Adrenal gland (tissue), 12 donors: ENCODE data around the gene MAPK10. TPM values are rescaled to one million over a fixed set of nuclear protein-coding genes. Genes with fewer than 3 reads are reported as not detected.

ENCODE experiments used
- DNase-seq, 7 donors: peaks; one replicate each; pipeline ENCODE4 v3.0.0-alpha.2; 2019 to 2020
- H3K27ac ChIP-seq, 5 donors: fragments of 200-600 bp; sonication (generic) in 4 of 5; 1 replicate in 3 of 5; 2 replicates in 2 of 5; pipeline versions ENCODE4 v1.5.1 to v1.8.0; 2016 to 2020; ENCODE audit warnings: mild to moderate bottlenecking in 1 of 5
- H3K27me3 ChIP-seq: fragments of 200-600 bp; 2 replicates; pipeline ENCODE4 v1.8.0; 2021
- H3K36me3 ChIP-seq, 2 donors: fragments of 200-600 bp; replicated peaks in 1 of 2; 1 replicate in 1 of 2; 2 replicates in 1 of 2; pipeline versions ENCODE4 v1.5.1 to v1.8.0; 2018 to 2022
- H3K4me1 ChIP-seq, 2 donors: fragments of 200-600 bp; replicated peaks in 1 of 2; 1 replicate in 1 of 2; 2 replicates in 1 of 2; pipeline versions ENCODE4 v1.5.1 to v1.8.0; 2018 to 2021
- H3K4me3 ChIP-seq, 4 donors: fragments of 200-600 bp; sonication (generic) in 3 of 4; one replicate each; pipeline ENCODE4 v1.5.1; 2016 to 2018
- H3K9me3 ChIP-seq, 3 donors: fragments of 200-600 bp; sonication (generic) in 1 of 3; replicated peaks in 1 of 3; 1 replicate in 2 of 3; 2 replicates in 1 of 3; pipeline versions ENCODE4 v1.5.1 to v1.8.0; 2016 to 2021
- CTCF ChIP-seq, 6 experiments: fragments of 450-650 bp in 4 of 6; fragments of 200-600 bp in 2 of 6; sonication (generic) in 1 of 6; IDR thresholded peaks; 1 replicate in 5 of 6; 2 replicates in 1 of 6; pipeline versions ENCODE4 v1.5.1 to v1.8.0; 2016 to 2021; ENCODE audit warnings: antibody characterized with exemption in 6 of 6, mild to moderate bottlenecking in 2 of 6, moderate library complexity in 1 of 6
- POLR2A ChIP-seq, 2 donors: fragments of 450-650 bp; IDR thresholded peaks; one replicate each; pipeline ENCODE4 v1.6.1; 2017; ENCODE audit warnings: antibody characterized with exemption in 2 of 2, mild to moderate bottlenecking in 2 of 2, moderate library complexity in 1 of 2
- WGBS, 4 donors: extraction: QIAGEN DNeasy Blood & Tissue Kit in 2 of 4; methylation state at CpG; one replicate each; pipeline versions ENCODE4 v1.1.5 to v1.1.7; 2013 to 2017; 5-methylcytosine and 5-hydroxymethylcytosine counted together
- intact Hi-C, 2 donors: fragments of 100-400 bp; cut with DNase I; formaldehyde crosslinking; loops; one replicate each; pipeline versions ENCODE4 v1.14.1 to v1.15.0; 2022 to 2023
- polyA plus RNA-seq, 3 donors: library from polyadenylated mRNA; stranded (reverse); fragments of 200-250 nt in 2 of 3; fragments of 350-450 nt in 1 of 3; fragmentation: Illumina TruSeq in 1 of 3; extraction: RNeasy Lipid Tissue Mini Kit (QIAGEN cat#74804) in 1 of 3; gene quantifications; one replicate each; pipeline ENCODE4 v1.2.3, GENCODE V29; 2013 to 2014
- total RNA-seq, 9 donors: library from RNA; depleted of rRNA in 4 of 9; stranded (reverse); fragments of >200 nt in 4 of 9; fragments of 120-200 nt in 1 of 9; fragmentation: NEBNext Ultra II Directional in 1 of 9; extraction: Animal tissue kit (Norgen Biotek cat#: 25700) in 1 of 9; gene quantifications; one replicate each; pipeline versions ENCODE4 v1.1.0 to v1.2.4, GENCODE V29; 2013 to 2023
- donor health status: healthy with polysubstance abuse.
- donor health status: Bipolar disorder and iron deficiency.
- donor health status: DM: yes; HTN: yes; CAD: no.
- donor health status: DM: no; HTN: no; CAD: no.
- donor health status: DM: no; HTN: no; CAD: no.
- donor health status: DM: yes; HTN: yes; CAD: no.

The MAPK10 gene
- total and polyA plus RNA-seq, 12 donors, result 11.6 to 160 (median 42.1) TPM

- no peak for TF ChIP-seq CTCF (IDR thresholded peaks at IDR 0.05)
- no peaks in the 10 kb centered on the region for H3K36me3 ChIP-seq
- intact Hi-C loops, result no loop called here
- 89 to 100% (median 96%) methylated on average over 1 of the region's 1 CpG for WGBS, 4 donors
- no peak overlapping the region for H3K4me3 ChIP-seq
- H3K27ac ChIP-seq, result no peak overlapping the region
- no peaks in the 10 kb centered on the region for H3K4me1 ChIP-seq
- H3K27me3 ChIP-seq, result no peaks in the 10 kb centered on the region
- DNase-seq, result no peak
- no peaks in the 10 kb centered on the region for H3K9me3 ChIP-seq
Measured at GRCh38 chr4:86388252-86388651, 28.4 kb upstream of the MAPK10 start.

- H3K4me1 ChIP-seq, result no peaks in the 10 kb centered on the region
- WGBS, 4 donors, result 56 to 74% (median 63%) methylated on average over 6 of the region's 6 CpGs
- DNase-seq, result no peak
- no peaks in the 10 kb centered on the region for H3K9me3 ChIP-seq
- H3K4me3 ChIP-seq, result no peak overlapping the region
- no peak for TF ChIP-seq POLR2A (IDR thresholded peaks at IDR 0.05)
- no peak for TF ChIP-seq CTCF (IDR thresholded peaks at IDR 0.05)
- H3K27me3 ChIP-seq, result no peaks in the 10 kb centered on the region
- H3K27ac ChIP-seq, result no peak overlapping the region
- no peaks in the 10 kb centered on the region for H3K36me3 ChIP-seq
- intact Hi-C loops, result no loop called here
Measured at GRCh38 chr4:86386817-86387415, 27.1 kb upstream of the MAPK10 start.

- intact Hi-C loops, result no loop called here
- Histone ChIP-seq H3K36me3 (no peaks in the 10 kb centered on the region), H3K27ac (no peak overlapping the region), H3K27me3 (no peaks in the 10 kb centered on the region), H3K4me3 (no peak overlapping the region), H3K9me3 (no peaks in the 10 kb centered on the region), H3K4me1 (no peaks in the 10 kb centered on the region)
- no peak for DNase-seq
- WGBS, 4 donors, result 94 to 98% (median 98%) methylated on average over 5 of the region's 5 CpGs
- TF ChIP-seq POLR2A (IDR thresholded peaks at IDR 0.05) (no peak), CTCF (IDR thresholded peaks at IDR 0.05) (no peak)
Measured at GRCh38 chr4:86386201-86386600, 26.3 kb upstream of the MAPK10 start.

GRCh38 chr4:86381431-86381830, 21.6 kb upstream of the MAPK10 start:
- WGBS, 4 donors, result 84 to 89% (median 87%) methylated on average over 4 of the region's 4 CpGs
- Histone ChIP-seq H3K36me3 (no peaks in the 10 kb centered on the region), H3K9me3 (no peaks in the 10 kb centered on the region), H3K27me3 (no peaks in the 10 kb centered on the region), H3K27ac (no peak overlapping the region), H3K4me3 (no peak overlapping the region), H3K4me1 (no peaks in the 10 kb centered on the region)
- no peak for DNase-seq
- intact Hi-C loops, result no loop called here
- TF ChIP-seq CTCF (IDR thresholded peaks at IDR 0.05) (no peak), POLR2A (IDR thresholded peaks at IDR 0.05) (no peak)
